HEK293T (cell line): ENCODE data around the gene GLTPD2.

Experiments
- CTCF ChIA-PET: fragments of 350-600 bp; formaldehyde crosslinking; extraction: SDS; loops from one replicate; lab custom pipeline; 2021; ENCODE audit warnings: antibody characterized with exemption, inconsistent platforms; lab: Yijun Ruan, JAX
- POLR2A ChIA-PET: fragments of 350-600 bp; formaldehyde crosslinking; extraction: SDS; loops from one replicate; lab custom pipeline; 2020; ENCODE audit warnings: antibody characterized with exemption, inconsistent platforms; lab: Yijun Ruan, JAX
- DNase-seq: peaks from one replicate; pipeline ENCODE4 v3.0.0; 2012; ENCODE audit warnings: mixed read lengths; ENCODE audit errors: extremely low spot score
- ARNT ChIP-seq: fragments of 450-650 bp; IDR thresholded peaks from 2 replicates; pipeline ENCODE4 v1.6.1; 2017; ENCODE audit warnings: mild to moderate bottlenecking
- BHLHE40 ChIP-seq: fragments of 450-650 bp; IDR thresholded peaks from 2 replicates; pipeline ENCODE4 v1.6.1; 2016; ENCODE audit warnings: mild to moderate bottlenecking, moderate library complexity, borderline replicate concordance
- CTBP1 ChIP-seq: fragments of 450-650 bp; IDR thresholded peaks from 2 replicates; pipeline ENCODE4 v1.6.1; 2016; ENCODE audit warnings: borderline replicate concordance
- ELF4 ChIP-seq: fragments of 450-650 bp; IDR thresholded peaks from 2 replicates; pipeline ENCODE4 v1.6.1; 2017; ENCODE audit warnings: antibody characterized with exemption
- FOXA1 ChIP-seq: fragments of 450-650 bp; IDR thresholded peaks from 2 replicates; pipeline ENCODE4 v1.6.1; 2016; ENCODE audit warnings: mild to moderate bottlenecking
- FOXK2 ChIP-seq: fragments of 450-650 bp; IDR thresholded peaks from 2 replicates; pipeline ENCODE4 v1.6.1; 2016; ENCODE audit warnings: mild to moderate bottlenecking
- FOXM1 ChIP-seq: fragments of 450-650 bp; IDR thresholded peaks from 2 replicates; pipeline ENCODE4 v1.6.1; 2017; ENCODE audit warnings: mild to moderate bottlenecking, borderline replicate concordance
- HDGF ChIP-seq: fragments of 450-650 bp; IDR thresholded peaks from 2 replicates; pipeline ENCODE4 v1.6.1; 2017; ENCODE audit warnings: antibody characterized with exemption, borderline replicate concordance
- L3MBTL2 ChIP-seq: fragments of 450-650 bp; conservative IDR thresholded peaks from 2 replicates; pipeline ENCODE4 v1.6.1; 2016; ENCODE audit warnings: mild to moderate bottlenecking
- LEF1 ChIP-seq: fragments of 450-650 bp; IDR thresholded peaks from 2 replicates; pipeline ENCODE4 v1.6.1; 2017; ENCODE audit warnings: mild to moderate bottlenecking, borderline replicate concordance
- NFRKB ChIP-seq: fragments of 450-650 bp; IDR thresholded peaks from 2 replicates; pipeline ENCODE4 v1.6.1; 2016; ENCODE audit warnings: mild to moderate bottlenecking, moderate library complexity
- SP1 ChIP-seq: fragments of 450-650 bp; IDR thresholded peaks from 2 replicates; pipeline ENCODE4 v1.6.1; 2017
- SUZ12 ChIP-seq: fragments of 450-650 bp; IDR thresholded peaks from 2 replicates; pipeline ENCODE4 v1.6.1; 2016; ENCODE audit warnings: mild to moderate bottlenecking
- TARDBP ChIP-seq: fragments of 450-650 bp; IDR thresholded peaks from 2 replicates; pipeline ENCODE4 v1.6.1; 2016
- ZNF384 ChIP-seq: fragments of 450-650 bp; IDR thresholded peaks from 2 replicates; pipeline ENCODE4 v1.6.1; 2016
- TF ChIP-seq, protein P1 (sequence below): fragments of 450-650 bp; IDR thresholded peaks from 2 replicates; pipeline ENCODE4 v1.6.1; 2016

GLTPD2 gene

DNA sequence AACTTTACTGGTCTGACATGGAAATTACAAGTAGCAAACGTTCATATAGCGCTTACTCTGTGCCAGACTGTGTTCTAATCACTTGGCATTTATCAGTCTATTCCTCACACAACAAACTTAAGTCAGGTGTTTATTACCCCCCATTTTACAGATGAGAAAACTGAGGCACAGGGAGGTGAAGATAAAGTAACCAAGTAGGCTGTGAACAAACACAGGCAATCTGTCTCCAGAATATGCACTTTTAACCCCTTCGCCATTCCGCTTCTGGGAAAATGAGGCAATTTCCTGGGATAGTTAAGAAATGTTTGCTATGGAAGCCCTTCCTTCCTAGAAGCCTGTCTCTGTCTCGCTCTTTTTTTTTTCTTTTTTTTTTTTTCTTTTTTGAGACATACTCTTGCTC is 36.8 kb upstream of the GLTPD2 start:
- CTCF ChIA-PET: no interaction called here
- no peak for TF ChIP-seq LEF1
- no peak for TF ChIP-seq FOXM1
- TF ChIP-seq CTBP1: no peak
- no peak for TF ChIP-seq BHLHE40
- TF ChIP-seq FOXA1: no peak
- no peak for DNase-seq
- POLR2A ChIA-PET: no interaction called here

DNA sequence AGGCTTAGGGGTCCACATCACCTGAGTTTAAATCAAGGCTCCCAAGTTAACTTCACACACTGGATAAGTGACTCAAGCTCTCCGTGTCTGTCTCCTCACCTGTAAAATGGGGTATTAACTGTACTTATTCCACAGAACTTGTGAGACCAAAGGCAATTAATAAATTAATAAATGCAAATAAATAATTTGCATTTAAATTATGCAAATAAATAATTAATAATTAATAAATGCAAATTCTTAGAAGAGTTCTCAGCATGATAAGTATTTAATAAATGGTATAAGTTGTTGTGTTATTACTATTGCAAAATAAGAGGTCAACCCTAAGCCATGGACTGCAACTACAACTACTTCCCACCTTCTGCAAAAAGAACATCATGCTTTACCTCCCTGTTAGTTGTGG is 35.4 kb upstream of the GLTPD2 start:
- DNase-seq: no peak
- POLR2A ChIA-PET: no interaction called here
- CTCF ChIA-PET: no interaction called here
- TF ChIP-seq NFRKB (no peak), LEF1 (no peak), SUZ12 (no peak), BHLHE40 (no peak), CTBP1 (no peak), FOXM1 (no peak), ARNT (no peak)

DNA sequence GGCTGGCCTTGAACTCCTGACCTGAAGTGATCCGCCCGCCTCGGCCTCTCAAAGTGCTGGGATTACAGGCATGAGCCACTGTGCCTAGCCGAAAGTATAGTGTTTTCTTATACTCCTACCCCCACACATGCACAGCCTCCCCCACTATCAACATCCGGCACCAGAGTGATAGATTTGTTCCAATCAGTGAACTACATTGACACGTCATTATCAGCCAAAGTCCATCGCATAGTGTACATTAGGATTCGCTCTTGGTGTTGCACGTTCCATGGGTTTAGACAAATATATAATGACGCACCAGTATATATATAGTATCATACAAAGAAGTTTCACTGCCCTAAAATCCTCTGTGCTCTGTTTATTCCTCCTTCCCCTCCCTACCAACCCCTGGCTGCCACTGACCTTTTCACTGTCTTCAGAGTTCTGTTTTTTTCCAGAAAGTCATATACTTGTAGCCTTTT is 29.0 kb upstream of the GLTPD2 start:
- POLR2A ChIA-PET: no interaction called here
- no peak for TF ChIP-seq LEF1
- TF ChIP-seq SUZ12: no peak
- no peak for TF ChIP-seq FOXM1
- TF ChIP-seq ELF4: no peak
- no peak for TF ChIP-seq BHLHE40
- no peak for TF ChIP-seq ARNT
- no peak for TF ChIP-seq SP1
- TF ChIP-seq FOXK2: no peak
- TF ChIP-seq TARDBP: no peak
- TF ChIP-seq FOXA1: no peak
- no peak for TF ChIP-seq NFRKB
- no peak for TF ChIP-seq L3MBTL2
- no peak for TF ChIP-seq ZNF384
- TF ChIP-seq HDGF: no peak
- TF ChIP-seq, protein P1, sequence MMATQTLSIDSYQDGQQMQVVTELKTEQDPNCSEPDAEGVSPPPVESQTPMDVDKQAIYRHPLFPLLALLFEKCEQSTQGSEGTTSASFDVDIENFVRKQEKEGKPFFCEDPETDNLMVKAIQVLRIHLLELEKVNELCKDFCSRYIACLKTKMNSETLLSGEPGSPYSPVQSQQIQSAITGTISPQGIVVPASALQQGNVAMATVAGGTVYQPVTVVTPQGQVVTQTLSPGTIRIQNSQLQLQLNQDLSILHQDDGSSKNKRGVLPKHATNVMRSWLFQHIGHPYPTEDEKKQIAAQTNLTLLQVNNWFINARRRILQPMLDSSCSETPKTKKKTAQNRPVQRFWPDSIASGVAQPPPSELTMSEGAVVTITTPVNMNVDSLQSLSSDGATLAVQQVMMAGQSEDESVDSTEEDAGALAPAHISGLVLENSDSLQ: no peak
- no peak for TF ChIP-seq CTBP1
- CTCF ChIA-PET: no interaction called here
- DNase-seq: no peak

DNA sequence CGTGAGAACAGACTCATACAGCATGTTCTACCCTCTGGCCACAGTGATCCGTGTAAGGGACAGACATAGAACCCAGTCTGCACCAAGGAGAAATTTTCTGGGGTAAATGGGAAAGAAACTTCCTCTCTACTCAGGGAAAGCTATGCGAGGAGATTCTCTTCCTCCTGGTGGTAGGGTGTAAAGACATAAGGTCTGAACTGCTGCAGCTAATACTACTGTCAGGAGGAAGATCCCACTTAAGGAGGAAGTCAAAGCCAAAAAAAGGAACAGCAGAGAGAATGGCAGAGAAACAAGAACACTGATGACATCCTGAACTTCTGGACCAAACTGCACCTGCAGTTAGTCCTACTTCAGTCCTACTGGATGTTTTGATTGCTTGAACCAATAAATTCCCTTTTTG is 24.2 kb upstream of the GLTPD2 start:
- ChIA-PET CTCF (no interaction called here), POLR2A (no interaction called here)
- TF ChIP-seq CTBP1 (no peak), TARDBP (no peak), FOXM1 (no peak), ELF4 (no peak), HDGF (no peak), FOXK2 (no peak), FOXA1 (no peak), L3MBTL2 (no peak), ZNF384 (no peak), ARNT (no peak), NFRKB (no peak), SUZ12 (no peak), SP1 (no peak), LEF1 (no peak), BHLHE40 (no peak)
- TF ChIP-seq, protein P1: no peak
- DNase-seq: no peak

DNA sequence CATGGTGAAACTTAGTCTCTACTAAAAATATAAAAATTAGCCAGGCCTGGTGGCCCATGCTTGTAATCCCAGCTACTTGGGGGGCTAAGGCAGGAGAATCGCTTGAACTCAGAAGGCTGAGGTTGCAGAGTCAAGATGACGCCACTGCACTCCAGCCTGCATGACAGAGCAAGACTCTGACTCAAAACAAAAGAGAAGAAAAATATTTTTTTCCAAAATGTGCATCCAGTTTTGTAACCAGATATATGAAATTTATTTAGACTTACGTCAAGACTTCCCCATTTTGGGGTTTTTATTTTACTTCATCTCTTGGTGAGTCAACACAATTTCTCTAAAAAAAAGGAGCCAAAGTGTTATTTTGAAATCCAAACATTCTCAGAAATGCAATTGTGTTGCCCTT is 22.6 kb upstream of the GLTPD2 start:
- ChIA-PET CTCF (no interaction called here), POLR2A (no interaction called here)
- TF ChIP-seq TARDBP (no peak), ZNF384 (no peak), FOXA1 (no peak), LEF1 (no peak), FOXM1 (no peak), NFRKB (no peak), L3MBTL2 (no peak), FOXK2 (no peak), CTBP1 (no peak), HDGF (no peak), BHLHE40 (no peak), ELF4 (no peak), ARNT (no peak), SP1 (no peak), SUZ12 (no peak)
- TF ChIP-seq, protein P1: no peak
- no peak for DNase-seq

DNA sequence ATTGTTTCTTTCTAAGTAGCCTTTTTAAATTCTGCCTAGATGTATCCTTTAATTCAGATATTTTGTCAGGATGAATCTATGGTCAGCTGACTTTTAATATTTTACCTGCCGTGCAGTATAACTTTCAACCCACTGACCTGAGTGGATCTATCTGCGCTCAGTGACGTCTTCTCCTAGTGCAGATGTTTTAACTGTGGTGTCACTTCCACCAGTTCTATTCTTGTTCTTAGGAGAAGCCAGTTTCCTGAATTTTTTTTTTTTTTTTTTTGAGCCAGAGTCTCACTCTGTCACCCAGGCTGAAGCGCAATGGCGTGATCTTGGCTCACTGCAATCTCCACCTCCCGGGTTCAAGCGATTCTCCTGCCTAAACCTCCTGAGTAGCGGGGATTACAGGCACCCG is 22.0 kb upstream of the GLTPD2 start:
- CTCF ChIA-PET: interaction anchor here (0.7 kb wide), 1 partner anchor 9 kb away, joined by 7 read pairs; no protein-coding TSS in a partner anchor
- no peak for DNase-seq
- POLR2A ChIA-PET: no interaction called here
- TF ChIP-seq HDGF (no peak), ELF4 (no peak), NFRKB (no peak), FOXA1 (no peak), TARDBP (no peak), ZNF384 (no peak), L3MBTL2 (no peak), ARNT (no peak), SP1 (no peak), BHLHE40 (no peak), FOXM1 (no peak), FOXK2 (no peak), LEF1 (no peak)
- TF ChIP-seq, protein P1: no peak
